GM19023 (cell line): ENCODE measurements around the gene RUNX2.
"Not testable (repeated sequence)": the region's sequence is repeated elsewhere in the genome, so short reads cannot be mapped to it uniquely, and the experiment has no call there.

Experiments used
- ATAC-seq: cut with Tn5 transposase; IDR thresholded peaks from one replicate; pipeline ENCODE4 v1.9.1; 2021; ENCODE audit warnings: mild to moderate bottlenecking, moderate library complexity; ENCODE audit not compliant: unreplicated experiment

The RUNX2 gene

DNA sequence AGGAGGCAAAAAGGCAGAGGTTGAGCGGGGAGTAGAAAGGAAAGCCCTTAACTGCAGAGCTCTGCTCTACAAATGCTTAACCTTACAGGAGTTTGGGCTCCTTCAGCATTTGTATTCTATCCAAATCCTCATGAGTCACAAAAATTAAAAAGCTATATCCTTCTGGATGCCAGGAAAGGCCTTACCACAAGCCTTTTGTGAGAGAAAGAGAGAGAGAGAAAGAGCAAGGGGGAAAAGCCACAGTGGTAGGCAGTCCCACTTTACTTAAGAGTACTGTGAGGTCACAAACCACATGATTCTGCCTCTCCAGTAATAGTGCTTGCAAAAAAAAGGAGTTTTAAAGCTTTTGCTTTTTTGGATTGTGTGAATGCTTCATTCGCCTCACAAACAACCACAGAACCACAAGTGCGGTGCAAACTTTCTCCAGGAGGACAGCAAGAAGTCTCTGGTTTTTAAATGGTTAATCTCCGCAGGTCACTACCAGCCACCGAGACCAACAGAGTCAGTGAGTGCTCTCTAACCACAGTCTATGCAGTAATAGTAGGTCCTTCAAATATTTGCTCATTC is at the start of gene RUNX2:
Gene RUNX2, plus strand, starts transcription at position 375 of the 567 bp plus-strand sequence. CDS start 397 bp downstream, outside the sequence.
- ATAC-seq, result no peak

- ATAC-seq, result no peak
Measured at GRCh38 chr6:45278367-45278766, 49.8 kb upstream of the RUNX2 start.

- not testable (repeated sequence) for ATAC-seq
Measured at GRCh38 chr6:45286707-45287106, 41.4 kb upstream of the RUNX2 start.

DNA sequence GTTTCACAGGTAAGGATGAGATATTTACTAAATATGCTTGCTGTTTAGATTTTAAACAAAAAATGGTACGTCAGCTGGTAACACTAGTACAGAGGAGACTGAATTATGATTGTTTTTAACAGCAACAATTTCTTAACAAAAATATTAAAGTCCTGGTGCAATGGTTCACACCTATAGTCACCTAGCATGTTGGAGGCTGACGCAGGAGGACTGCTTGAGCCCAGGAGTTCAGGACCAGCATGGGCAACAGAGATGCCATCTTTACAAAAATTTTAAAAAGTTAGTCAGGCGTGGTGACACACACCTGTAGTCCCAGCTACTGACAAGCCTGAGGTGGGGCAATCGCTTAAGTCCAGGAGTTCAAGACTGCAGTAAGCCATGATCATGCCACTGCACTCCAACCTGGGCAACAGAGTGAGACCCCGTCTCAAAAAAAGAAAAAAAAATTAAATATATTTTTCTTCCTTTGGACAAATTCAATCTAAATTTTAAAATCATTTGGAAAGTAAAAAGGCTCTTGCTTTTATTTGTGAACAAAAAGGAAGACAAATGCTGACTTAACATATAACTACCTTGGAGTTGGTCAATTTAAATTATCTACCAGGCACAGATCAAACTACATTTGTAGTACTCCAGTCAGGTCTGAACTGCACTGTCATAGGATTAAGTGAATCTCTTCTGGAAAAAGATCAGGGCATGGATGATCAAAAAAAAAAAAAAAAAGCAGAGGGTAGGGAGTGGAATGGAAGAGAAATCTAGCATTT is 38.2 kb upstream of the RUNX2 start:
- no peak for ATAC-seq

DNA sequence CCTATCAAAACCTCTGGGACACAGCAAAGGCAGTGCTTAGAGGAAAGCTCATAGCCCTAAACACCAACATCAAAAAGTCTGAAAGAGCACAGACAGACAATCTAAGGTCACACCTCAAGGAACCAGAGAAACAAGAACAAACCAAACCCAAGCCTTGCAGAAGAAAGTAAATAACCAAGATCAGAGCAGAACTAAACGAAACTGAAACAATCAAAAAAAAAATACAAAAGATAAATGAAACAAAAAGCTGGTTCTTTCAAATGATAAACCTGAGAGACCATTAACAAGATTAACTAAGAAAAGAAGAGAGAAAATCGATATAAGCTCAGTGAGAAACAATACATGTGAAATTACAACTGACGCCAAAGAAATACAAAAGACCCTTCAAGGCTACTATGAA is 34.8 kb upstream of the RUNX2 start:
- ATAC-seq, result no peak

GRCh38 chr6:45294065-45294701 is 33.9 kb upstream of the RUNX2 start:
- ATAC-seq, result not testable (repeated sequence)

DNA sequence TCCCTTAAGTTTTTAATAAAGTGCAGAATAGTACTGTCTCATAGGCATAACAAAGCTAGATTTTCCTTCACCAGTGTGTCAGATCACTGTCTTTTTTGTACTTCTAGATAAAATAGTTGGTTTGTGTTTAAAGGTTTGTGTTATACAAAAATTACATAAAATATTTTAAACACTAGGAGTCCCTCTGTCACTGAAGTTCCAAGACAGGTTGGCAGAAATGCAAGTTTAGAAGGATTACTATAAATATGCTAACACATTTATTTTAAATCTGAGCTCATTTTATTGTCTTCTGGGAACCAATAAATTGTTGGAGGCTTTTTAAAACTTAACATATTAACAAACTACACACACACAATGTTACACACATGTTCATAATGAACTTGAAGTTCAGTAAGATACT is 30.8 kb upstream of the RUNX2 start:
- ATAC-seq, result no peak

DNA sequence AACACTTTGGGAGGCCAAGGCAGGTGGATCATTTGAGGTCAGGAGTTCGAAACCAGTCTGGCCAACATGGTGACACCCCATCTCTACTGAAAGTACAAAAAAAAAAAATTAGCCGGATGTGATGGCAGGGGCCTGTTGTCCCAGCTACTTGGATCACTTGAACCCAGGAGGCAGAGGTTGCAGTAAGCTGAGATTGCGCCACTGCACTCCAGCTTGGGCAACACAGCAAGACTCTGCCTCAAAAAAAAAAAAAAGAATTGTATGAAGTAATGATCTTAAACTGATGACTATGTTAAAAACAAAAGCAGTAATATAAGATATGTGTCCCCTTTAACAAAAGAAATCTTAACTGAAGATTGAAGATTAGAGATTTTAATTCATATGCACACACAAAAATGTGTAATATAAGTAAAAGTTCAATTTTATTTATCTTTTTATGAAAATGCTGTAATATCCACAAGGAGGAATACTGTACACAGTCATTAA is 29.0 kb upstream of the RUNX2 start:
- no peak for ATAC-seq

DNA sequence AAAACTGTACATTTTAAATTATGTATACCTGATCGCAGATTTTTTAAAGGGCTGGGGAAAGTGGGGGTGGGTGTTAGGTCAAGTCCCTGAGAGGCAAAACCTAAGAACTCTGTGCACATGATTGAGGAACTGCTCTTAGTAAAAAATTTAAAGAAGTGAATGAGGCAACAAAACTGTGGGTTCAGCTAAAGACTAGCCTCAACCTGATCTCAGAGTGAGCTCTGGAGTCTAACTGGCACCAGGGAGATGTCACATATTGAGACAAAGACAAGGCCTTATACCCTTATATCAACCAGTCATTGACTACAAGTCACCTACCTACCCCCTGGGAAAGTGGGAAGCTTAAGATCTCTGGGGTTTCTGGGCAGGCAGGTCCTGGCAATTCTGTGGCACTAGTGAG is 27.4 kb upstream of the RUNX2 start:
- no peak for ATAC-seq

- ATAC-seq, result no peak
Measured at GRCh38 chr6:45301348-45302142, 26.6 kb upstream of the RUNX2 start.

- no peak for ATAC-seq
Measured at GRCh38 chr6:45302832-45303231, 25.3 kb upstream of the RUNX2 start.

GRCh38 chr6:45305546-45305945 is 22.6 kb upstream of the RUNX2 start:
- ATAC-seq, result no peak

DNA sequence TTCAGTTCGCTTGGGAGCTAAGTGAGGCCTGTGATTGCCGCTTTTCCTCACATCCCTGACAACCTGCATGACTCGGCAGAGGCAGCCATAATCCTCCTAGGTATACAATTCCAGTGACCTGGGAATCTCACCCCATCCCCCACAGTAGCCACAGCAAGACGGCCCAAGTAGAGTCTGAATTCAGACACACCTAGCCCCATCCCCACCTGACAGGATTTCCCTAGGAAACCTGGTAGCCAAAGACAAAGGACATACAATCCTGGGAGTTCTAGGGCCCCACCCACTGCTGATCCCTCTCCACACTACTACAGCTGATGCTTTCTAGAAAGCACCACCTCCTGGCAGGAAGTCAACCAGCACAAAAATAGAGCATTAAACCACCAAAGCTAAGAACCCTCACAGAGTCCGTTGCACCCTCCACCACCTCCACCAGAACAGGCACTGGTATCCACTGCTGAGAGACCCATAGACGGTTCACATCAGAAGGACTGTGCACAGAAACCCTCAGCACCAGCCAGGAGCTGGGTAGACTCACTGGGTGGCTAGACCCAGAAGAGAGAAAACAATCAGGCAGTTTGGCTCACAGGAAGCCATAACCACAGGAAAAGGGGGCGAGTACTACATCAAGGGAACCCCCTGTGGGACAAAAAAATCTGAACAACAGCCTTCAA is 17.9 kb upstream of the RUNX2 start:
- ATAC-seq, result no peak

- ATAC-seq, result no peak
Measured at GRCh38 chr6:45314146-45314545, 14.0 kb upstream of the RUNX2 start.

DNA sequence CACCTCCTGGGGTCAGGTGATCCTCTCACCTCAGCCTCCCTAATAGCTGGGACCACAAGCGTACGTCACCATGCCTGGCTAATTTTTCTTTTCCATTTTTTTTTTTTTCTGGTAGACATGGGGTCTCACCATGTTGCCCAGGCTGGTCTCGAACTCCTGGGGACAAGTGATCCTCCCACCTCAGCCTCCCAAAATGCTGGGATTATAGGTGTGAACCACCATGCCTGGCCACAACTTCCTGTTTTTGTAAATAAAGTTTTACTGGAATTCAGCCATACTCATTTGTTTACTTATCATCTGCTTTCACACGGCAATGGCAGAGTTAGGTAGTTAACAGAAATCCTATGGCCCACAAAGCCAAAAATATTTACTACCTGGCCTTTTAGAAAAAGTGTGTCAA is 7.8 kb upstream of the RUNX2 start:
- ATAC-seq, result no peak

DNA sequence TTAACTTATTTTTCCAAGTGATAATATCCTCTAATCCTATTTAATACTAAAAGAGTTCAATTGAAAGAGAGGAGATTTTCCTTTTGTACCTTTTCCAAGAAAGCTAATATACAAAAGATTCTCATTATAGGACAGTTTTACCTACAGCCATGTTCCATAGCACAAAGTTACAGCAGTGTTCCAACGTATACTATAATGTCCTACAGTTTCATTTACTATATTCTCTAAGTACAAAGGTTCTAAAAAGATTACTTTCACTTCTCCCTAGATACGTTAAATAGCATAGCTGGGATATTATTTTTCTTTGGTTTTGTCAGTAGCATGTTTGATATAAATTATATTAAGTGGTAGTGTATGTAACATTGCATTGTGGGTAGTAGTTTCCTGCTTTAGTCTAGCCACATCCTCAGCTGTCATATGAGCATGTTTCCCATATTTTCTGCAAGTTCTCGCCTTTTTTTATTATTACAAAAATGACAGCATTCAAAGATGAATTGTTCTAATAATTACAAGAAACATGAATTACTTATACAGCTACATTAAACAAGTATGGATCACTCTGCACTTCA is 4.4 kb upstream of the RUNX2 start:
- ATAC-seq, result no peak

DNA sequence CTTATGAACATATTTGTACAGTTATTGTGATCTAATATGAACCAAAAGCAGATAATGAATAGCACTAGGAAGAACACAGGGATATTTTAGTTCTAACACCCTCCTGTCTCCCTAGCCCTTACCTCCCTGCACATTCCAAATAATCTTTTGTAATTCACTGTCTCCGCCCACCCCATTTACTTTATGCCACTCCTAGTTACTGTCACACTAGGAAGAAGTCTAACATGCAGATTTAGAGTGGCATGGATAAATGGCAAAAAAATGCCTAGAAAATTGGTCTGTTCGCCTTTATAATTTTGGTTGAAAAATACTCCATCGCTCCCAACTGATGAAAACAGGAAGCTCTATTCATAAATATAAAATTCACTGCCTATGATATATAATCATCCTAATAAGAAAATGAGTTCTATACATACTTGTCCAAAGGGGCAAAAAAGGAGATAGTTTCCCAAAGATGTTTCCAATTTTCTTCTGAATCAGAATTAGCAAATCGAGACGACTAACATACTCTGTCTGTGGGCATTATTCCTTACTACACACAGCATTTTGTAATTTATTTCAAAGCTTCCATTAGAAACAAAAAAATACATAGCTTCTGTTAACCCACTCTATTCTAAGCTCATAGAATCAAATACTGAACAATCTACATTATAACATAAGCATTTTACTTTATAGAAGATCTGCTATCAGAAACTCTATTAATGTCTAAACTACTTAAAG is 1.3 kb upstream of the RUNX2 start:
- ATAC-seq, result no peak

DNA sequence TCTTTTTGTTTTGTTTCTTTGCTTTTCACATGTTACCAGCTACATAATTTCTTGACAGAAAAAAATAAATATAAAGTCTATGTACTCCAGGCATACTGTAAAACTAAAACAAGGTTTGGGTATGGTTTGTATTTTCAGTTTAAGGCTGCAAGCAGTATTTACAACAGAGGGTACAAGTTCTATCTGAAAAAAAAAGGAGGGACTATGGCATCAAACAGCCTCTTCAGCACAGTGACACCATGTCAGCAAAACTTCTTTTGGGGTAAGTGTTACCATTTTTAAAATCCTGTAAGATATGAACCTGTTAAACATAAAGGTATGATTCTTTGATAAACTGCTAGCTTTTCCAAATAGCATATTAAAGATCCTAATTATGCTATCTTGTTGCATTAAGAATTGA is 393 bp downstream of the RUNX2 start:
- ATAC-seq, result no peak

DNA sequence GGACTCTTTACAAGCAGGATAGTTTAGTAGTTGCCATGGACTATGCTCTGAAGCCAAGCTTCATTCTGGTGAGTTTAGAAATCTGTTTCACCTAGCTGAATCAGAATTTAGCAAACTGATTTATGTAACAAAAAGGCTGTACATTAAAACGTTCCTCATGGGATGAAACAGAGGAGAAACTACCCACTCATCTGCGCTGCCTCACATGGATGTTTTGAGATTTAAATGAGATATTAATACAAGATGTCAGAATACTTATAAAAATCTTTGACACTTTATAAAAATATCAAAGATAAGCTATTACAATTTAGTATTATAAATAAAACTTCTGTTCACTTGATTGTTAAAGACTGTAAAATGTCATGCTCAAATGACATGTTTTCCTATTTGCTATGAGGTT is 16.8 kb downstream of the RUNX2 start:
- ATAC-seq, result no peak
